Psoas muscle (tissue), 8 donors: ENCODE results near the gene BCL2L2. TPM values are rescaled to one million over a fixed set of nuclear protein-coding genes. Genes with fewer than 3 reads are reported as not detected.

Experiments
- ATAC-seq, 4 donors: fragments of 200-7000 bp; cut with Tn5 transposase; one replicate each; pipeline ENCODE4 v1.9.1; 2020; ENCODE audit warnings: moderate library complexity in 3 of 4, mild to moderate bottlenecking in 2 of 4
- DNase-seq, 2 donors: peaks; one replicate each; pipeline ENCODE4 v3.0.0-alpha.2; 2020
- H3K27ac ChIP-seq: fragments of 200-600 bp; one replicate; pipeline ENCODE4 v1.8.0; 2022
- H3K27me3 ChIP-seq, 3 donors: fragments of 200-600 bp in 1 of 3; one replicate each; pipeline versions ENCODE4 v1.6.1 to v1.8.0; 2013 to 2022; ENCODE audit warnings: low read length in 2 of 3, mild to moderate bottlenecking in 2 of 3, moderate library complexity in 1 of 3; ENCODE audit not compliant: insufficient read depth in 3 of 3
- H3K36me3 ChIP-seq, 2 donors: fragments of 200-600 bp in 1 of 2; one replicate each; pipeline versions ENCODE4 v1.6.1 to v1.8.0; 2013 to 2022; ENCODE audit warnings: low read depth in 1 of 2, mild to moderate bottlenecking in 1 of 2, moderate library complexity in 1 of 2; ENCODE audit not compliant: insufficient read depth in 1 of 2
- H3K4me1 ChIP-seq: fragments of 200-600 bp; one replicate; pipeline ENCODE4 v1.8.0; 2022
- H3K4me3 ChIP-seq: fragments of 200-600 bp; one replicate; pipeline ENCODE4 v1.8.0; 2022; ENCODE audit warnings: mild to moderate bottlenecking
- H3K9me3 ChIP-seq: fragments of 200-600 bp; one replicate; pipeline ENCODE4 v1.8.0; 2022
- CTCF ChIP-seq: fragments of 200-600 bp; IDR thresholded peaks from one replicate; pipeline ENCODE4 v1.8.0; 2022; ENCODE audit warnings: antibody characterized with exemption
- WGBS, 3 donors: extraction: QIAGEN DNeasy Blood & Tissue Kit; methylation state at CpG; one replicate each; pipeline versions ENCODE4 v1.1.6 to v1.1.7; 2013; 5-methylcytosine and 5-hydroxymethylcytosine counted together
- intact Hi-C, 2 donors: fragments of 100-400 bp; cut with DNase I; formaldehyde crosslinking; loops; one replicate each; pipeline versions ENCODE4 v1.11.0 to v1.14.2; 2022
- polyA plus RNA-seq, 3 donors: library from polyadenylated mRNA; stranded (reverse); fragments of 200-250 nt; gene quantifications; one replicate each; pipeline ENCODE4 v1.2.3, GENCODE V29; 2013
- total RNA-seq, 4 donors: library from RNA; stranded (reverse); fragmentation: NEBNext Ultra II Directional in 2 of 4; extraction: Animal tissue kit (Norgen Biotek cat#: 25700) in 2 of 4; gene quantifications; one replicate each; pipeline versions ENCODE4 v1.2.1 to v1.2.4, GENCODE V29; 2021 to 2023
- donor health status: healthy with polysubstance abuse.
- donor health status: DM: no; HTN: no; CAD: no; lungs with moderate emphysema.
- donor health status: Bipolar disorder and iron deficiency.
- donor health status: healthy.
- donor health status: DM: yes; HTN: yes; CAD: no.
- donor health status: DM: no; HTN: no; CAD: no.
- donor health status: DM: no; HTN: no; CAD: no.
- donor health status: DM: yes; HTN: yes; CAD: no.

BCL2L2 gene
- total and polyA plus RNA-seq, 7 donors, result 12.1 to 30.2 (median 23.6) TPM

GRCh38 chr14:23310546-23310945 lies 3.9 kb downstream of the BCL2L2 start:
- peaks cover 21% of the 10 kb centered on the region for H3K4me1 ChIP-seq
- peaks cover 0 to 45% of the 10 kb centered on the region in 2 donors for H3K36me3 ChIP-seq
- H3K27ac ChIP-seq, result no peak overlapping the region
- 87 to 94% (median 88%) methylated on average over 1 of the region's 1 CpG for WGBS, 3 donors
- H3K4me3 ChIP-seq, result no peak overlapping the region
- H3K27me3 ChIP-seq, result no peaks in the 10 kb centered on the region
- TF ChIP-seq CTCF, result no peak
- DNase-seq (no peak), ATAC-seq (no peak)
- intact Hi-C loops, result no loop called here
- H3K9me3 ChIP-seq, result no peaks in the 10 kb centered on the region

- no peak for TF ChIP-seq CTCF
- Histone ChIP-seq H3K27ac (no peak overlapping the region), H3K36me3 (peaks cover 0 to 6% of the 10 kb centered on the region in 2 donors), H3K27me3 (no peaks in the 10 kb centered on the region), H3K4me3 (no peak overlapping the region), H3K4me1 (no peaks in the 10 kb centered on the region), H3K9me3 (no peaks in the 10 kb centered on the region)
- DNase-seq (no peak), ATAC-seq (no peak)
- intact Hi-C loops, result no loop called here
- 84 to 97% (median 87%) methylated on average over 5 of the region's 5 CpGs for WGBS, 3 donors
These were observed 9.7 kb downstream of the BCL2L2 start for GRCh38 chr14:23316300-23316699.

DNA sequence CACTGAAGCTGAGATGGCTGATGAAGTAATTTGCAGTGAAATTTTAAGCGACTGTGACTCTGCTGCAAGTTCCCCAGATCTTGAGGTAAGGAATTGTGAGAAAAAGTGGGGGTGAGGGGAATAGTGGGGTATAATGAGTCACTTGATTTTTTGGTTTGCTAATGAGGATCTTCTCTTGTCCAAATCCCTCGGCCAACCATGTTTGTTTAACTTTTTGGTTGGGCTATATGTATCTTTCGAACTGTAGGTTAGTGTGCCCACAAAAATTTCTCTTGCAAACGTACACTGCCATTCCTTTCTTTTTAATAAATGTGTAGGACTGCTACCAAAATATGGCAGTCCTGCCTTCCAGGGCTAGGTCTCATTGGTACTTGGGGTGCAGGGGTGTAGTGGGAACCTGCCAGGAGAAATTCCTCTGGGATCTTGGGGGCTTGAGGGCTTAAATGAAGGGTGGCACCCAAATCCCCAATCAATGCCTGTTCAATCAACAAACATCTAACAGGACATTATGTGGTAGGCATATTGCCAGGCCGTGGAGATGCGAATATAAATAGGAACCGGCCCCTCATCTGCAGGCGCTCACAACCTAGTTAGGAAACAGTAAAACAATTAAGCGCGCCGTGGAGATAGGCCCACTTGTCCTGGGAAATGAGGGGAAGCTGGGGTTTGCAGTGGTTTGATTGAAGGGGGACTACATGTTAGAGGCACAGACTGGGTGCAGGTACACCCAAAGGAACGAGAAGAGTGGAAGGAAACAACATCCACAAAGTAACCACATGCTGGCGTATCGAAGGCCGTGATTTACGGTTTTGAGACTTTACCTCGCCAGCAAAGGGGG lies 13.3 kb downstream of the BCL2L2 start:
- TF ChIP-seq CTCF, result no peak
- H3K9me3 ChIP-seq, result no peaks in the 10 kb centered on the region
- DNase-seq, result no peak
- WGBS, 3 donors, result 81 to 86% (median 82%) methylated on average over 17 of the region's 17 CpGs
- H3K27ac ChIP-seq, result peak overlapping the region; percentile 97
- H3K36me3 ChIP-seq, result peaks cover 3 to 28% of the 10 kb centered on the region in 2 donors
- H3K4me1 ChIP-seq, result peaks cover 15% of the 10 kb centered on the region
- H3K4me3 ChIP-seq, result peak overlapping the region; percentile 98
- intact Hi-C loops, result loop anchor here in 1 of 2 donors (5.0 to 10.0 kb wide), 2 partner anchors 147 to 235 kb away; partner anchors contain the start of genes NGDN, THTPA and ZFHX2
- H3K27me3 ChIP-seq, result no peaks in the 10 kb centered on the region
- no peak for ATAC-seq

DNA sequence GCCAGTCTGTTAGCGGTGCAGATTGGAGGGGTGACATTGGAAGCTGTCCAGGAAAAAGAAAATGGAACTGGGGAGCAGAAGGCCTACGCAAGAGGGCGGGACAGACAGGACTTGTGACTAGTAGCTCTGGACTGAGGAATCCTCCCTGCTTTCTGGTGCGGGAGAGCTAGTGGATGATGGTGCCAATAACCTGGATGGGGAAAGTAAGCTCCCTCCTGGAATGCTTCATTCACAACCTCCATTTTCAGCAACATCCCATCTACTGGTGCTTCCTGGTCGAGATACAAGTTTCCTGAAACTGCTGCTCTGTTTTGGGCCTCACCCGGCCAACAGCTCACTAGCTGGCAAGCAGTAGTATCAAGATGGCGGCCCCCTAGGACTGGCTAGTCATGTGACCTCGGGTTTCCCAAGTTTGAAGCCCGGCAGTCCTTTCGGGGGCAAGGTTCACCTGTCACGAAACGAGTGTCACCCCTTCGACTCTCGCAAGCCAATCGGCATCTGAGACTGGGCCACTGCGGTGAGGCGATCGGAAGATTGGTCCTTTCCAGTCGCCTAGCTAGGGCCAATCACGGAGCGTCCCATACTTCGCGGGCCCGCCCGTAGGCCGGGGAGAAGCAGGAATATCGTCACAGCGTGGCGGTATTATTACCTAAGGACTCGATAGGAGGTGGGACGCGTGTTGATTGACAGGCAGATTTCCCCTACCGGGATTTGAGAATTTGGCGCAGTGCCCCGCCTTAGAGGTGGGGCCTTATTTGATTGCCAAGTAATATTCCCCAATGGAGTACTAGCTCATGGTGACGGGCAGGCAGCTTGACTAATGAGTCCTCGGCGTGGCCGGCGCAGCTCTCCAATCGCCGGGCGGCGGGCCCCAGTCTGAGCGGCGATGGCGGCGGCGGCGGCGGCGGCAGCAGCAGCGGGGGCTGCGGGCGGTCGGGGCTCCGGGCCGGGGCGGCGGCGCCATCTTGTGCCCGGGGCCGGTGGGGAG lies 14.2 kb downstream of the BCL2L2 start, which contains the start of gene PABPN1:
PABPN1 (plus strand) TSS at position 874 of the 988 bp plus-strand sequence; CDS start at position 887, 13 bp downstream.
- H3K36me3 ChIP-seq, result peaks cover 5 to 37% of the 10 kb centered on the region in 2 donors
- H3K4me3 ChIP-seq, result peak within 1 kb of the TSS; percentile 98
- intact Hi-C loops, result loop anchor here in 1 of 2 donors (5.0 to 10.0 kb wide), 2 partner anchors 146 to 234 kb away; partner anchors contain the start of genes NGDN, THTPA and ZFHX2
- peak within 1 kb of the TSS; percentile 97 for H3K27ac ChIP-seq
- DNase-seq (peak; percentile 98 to 99), ATAC-seq (peak; percentile 92 to 94 (median 92))
- 4% methylated on average over 58 to 63 of the region's 63 CpGs for WGBS, 3 donors
- H3K27me3 ChIP-seq, result no peaks in the 10 kb centered on the region
- peaks cover 15% of the 10 kb centered on the region for H3K4me1 ChIP-seq
- H3K9me3 ChIP-seq, result no peaks in the 10 kb centered on the region
- TF ChIP-seq CTCF, result no peak
